Cardiac fibroblast (primary cell): ENCODE measurements around the gene HOXA10.

Experiments
- DNase-seq, 2 donors: peaks; one replicate each; pipeline versions ENCODE4 v3.0.0 to v3.0.0-alpha.2; 2010; ENCODE audit warnings: low read depth in 2 of 2
- H3K4me3 ChIP-seq, 2 donors: replicated peaks in 1 of 2; 1 replicate in 1 of 2; 2 replicates in 1 of 2; pipeline ENCODE4 v1.5.1; 2011; ENCODE audit warnings: low read depth in 2 of 2, low read length in 2 of 2, mild to moderate bottlenecking in 2 of 2, moderate library complexity in 1 of 2
- TF ChIP-seq, protein P1 (sequence below): IDR thresholded peaks from one replicate; pipeline ENCODE4 v1.5.1; 2011; ENCODE audit warnings: low read depth, mild to moderate bottlenecking, low read length, inconsistent platforms

Gene HOXA10

GRCh38 chr7:27171637-27172314, 2.3 kb downstream of the HOXA10 start:
- no peak for DNase-seq
- no peak overlapping the region for H3K4me3 ChIP-seq
- TF ChIP-seq, protein P1, sequence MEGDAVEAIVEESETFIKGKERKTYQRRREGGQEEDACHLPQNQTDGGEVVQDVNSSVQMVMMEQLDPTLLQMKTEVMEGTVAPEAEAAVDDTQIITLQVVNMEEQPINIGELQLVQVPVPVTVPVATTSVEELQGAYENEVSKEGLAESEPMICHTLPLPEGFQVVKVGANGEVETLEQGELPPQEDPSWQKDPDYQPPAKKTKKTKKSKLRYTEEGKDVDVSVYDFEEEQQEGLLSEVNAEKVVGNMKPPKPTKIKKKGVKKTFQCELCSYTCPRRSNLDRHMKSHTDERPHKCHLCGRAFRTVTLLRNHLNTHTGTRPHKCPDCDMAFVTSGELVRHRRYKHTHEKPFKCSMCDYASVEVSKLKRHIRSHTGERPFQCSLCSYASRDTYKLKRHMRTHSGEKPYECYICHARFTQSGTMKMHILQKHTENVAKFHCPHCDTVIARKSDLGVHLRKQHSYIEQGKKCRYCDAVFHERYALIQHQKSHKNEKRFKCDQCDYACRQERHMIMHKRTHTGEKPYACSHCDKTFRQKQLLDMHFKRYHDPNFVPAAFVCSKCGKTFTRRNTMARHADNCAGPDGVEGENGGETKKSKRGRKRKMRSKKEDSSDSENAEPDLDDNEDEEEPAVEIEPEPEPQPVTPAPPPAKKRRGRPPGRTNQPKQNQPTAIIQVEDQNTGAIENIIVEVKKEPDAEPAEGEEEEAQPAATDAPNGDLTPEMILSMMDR = no peak

GRCh38 chr7:27171325-27171636, 2.8 kb downstream of the HOXA10 start:
- TF ChIP-seq, protein P1 = no peak
- no peak overlapping the region for H3K4me3 ChIP-seq
- DNase-seq = no peak

GRCh38 chr7:27170426-27171324, 3.4 kb downstream of the HOXA10 start:
- no peak for DNase-seq
- H3K4me3 ChIP-seq = no peak overlapping the region
- TF ChIP-seq, protein P1 = no peak

- DNase-seq = no peak
- TF ChIP-seq, protein P1 = no peak
- H3K4me3 ChIP-seq = no peak overlapping the region
These were observed 4.3 kb downstream of the HOXA10 start for GRCh38 chr7:27169658-27170425.

DNA sequence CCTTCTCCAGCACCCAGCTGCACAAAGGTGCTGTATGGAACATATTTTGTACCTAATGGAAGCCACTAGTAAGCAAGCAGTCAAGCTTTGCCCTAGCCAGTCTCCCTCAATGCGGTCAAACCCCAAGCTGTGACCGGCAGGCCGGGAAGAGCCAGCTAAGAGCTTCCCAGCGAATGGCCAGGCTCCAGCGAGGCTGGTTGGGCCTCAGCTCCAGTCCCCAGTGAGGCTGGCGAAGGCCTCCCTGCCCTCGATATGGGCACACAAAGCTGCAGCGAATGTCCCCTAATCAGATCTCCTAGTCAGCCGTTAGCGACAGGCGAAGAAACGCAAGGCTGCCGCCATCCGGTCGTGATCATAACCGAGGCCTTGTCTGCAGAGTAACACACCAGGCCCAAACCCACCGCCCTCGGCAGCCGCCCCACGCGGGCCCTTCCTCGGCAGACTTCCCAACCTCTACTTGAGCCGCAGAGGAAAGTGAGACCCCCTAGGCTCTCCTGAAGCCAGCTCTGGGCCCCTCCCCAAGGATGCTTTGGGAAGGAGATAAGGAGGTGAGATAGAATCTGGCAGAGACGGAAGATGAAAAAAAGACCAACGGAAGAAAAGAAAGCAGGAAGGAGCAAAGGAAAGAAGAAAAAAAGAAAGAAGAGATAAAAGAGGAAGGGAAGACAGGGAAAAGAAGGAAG, 5.7 kb downstream of the HOXA10 start:
- H3K4me3 ChIP-seq = no peak overlapping the region
- DNase-seq = no peak
- TF ChIP-seq, protein P1 = no peak

DNA sequence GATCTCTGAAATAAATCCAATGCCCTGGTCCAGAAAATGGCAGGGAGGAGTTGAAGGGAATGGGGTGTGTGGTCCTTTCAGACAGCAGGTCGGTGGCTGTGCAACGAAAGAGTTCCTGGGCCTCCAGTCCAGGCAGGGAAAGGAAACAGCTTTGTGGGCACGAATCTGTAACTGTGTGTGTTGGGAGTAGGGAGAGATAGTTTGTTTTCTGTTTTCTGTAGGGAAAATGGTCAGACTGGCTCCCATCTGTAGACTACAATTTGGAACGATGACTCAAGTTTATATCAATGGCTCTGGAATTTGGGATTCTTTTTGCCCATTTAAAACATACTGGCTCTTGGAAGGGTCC, 6.2 kb downstream of the HOXA10 start:
- TF ChIP-seq, protein P1 = no peak
- DNase-seq = no peak
- H3K4me3 ChIP-seq = no peak overlapping the region
